Transverse colon (tissue), 3 donors: ENCODE measurements around the gene CD151.

Experiments
- POLR2A ChIP-seq: fragments of 450-650 bp; IDR thresholded peaks from one replicate; pipeline ENCODE4 v1.6.1; 2016; ENCODE audit warnings: antibody characterized with exemption, mild to moderate bottlenecking, moderate library complexity
- TF ChIP-seq, protein P1 (sequence below), 5 experiments: fragments of 200-600 bp in 3 of 5; fragments of 450-650 bp in 2 of 5; sonication (generic) in 3 of 5; IDR thresholded peaks; 1 replicate in 2 of 5; 2 replicates in 3 of 5; pipeline ENCODE4 v1.5.1; 2016 to 2017; ENCODE audit warnings: antibody characterized with exemption in 5 of 5, inconsistent platforms in 3 of 5, mild to moderate bottlenecking in 2 of 5, moderate library complexity in 1 of 5

DNA sequence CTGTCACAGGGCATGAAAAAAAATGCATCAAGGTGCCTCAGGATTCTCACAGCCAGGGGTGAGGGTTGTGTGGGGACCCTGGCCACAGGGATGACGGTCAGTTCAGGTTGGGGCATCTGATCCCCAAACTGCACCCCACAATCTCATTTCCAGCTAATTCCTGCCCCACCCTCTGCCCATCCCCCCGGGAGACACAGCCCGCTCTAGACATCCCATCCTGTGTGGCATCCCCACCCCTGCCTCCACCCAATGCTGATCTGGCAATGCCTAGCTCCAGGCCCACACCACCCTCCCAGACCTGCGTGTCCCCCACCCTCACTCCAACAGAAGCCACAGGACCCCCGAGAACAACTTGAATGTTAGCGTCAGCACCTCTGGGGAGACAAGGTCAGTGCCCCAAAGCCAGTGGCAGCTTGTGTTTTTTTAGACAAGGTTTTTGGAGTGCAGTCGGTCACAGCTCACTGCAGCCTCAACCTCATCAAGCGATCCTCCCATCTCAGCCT, 35.2 kb downstream of the CD151 start:
- TF ChIP-seq, protein P1, sequence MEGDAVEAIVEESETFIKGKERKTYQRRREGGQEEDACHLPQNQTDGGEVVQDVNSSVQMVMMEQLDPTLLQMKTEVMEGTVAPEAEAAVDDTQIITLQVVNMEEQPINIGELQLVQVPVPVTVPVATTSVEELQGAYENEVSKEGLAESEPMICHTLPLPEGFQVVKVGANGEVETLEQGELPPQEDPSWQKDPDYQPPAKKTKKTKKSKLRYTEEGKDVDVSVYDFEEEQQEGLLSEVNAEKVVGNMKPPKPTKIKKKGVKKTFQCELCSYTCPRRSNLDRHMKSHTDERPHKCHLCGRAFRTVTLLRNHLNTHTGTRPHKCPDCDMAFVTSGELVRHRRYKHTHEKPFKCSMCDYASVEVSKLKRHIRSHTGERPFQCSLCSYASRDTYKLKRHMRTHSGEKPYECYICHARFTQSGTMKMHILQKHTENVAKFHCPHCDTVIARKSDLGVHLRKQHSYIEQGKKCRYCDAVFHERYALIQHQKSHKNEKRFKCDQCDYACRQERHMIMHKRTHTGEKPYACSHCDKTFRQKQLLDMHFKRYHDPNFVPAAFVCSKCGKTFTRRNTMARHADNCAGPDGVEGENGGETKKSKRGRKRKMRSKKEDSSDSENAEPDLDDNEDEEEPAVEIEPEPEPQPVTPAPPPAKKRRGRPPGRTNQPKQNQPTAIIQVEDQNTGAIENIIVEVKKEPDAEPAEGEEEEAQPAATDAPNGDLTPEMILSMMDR (IDR thresholded peaks at IDR 0.05) = no peak
- TF ChIP-seq POLR2A = no peak
